ENCODE measurements around the gene TAC3. TPM values are rescaled to one million over a fixed set of nuclear protein-coding genes. Genes with fewer than 3 reads are reported as not detected.
"Not testable (repeated sequence)": the region's sequence is repeated elsewhere in the genome, so short reads cannot be mapped to it uniquely, and the experiment has no call there.

Gene TAC3
- total and polyA plus RNA-seq, 2 donors (not counting 3 experiments of a cell fraction or from before 2014, with no cell fraction given), result not detected

DNA sequence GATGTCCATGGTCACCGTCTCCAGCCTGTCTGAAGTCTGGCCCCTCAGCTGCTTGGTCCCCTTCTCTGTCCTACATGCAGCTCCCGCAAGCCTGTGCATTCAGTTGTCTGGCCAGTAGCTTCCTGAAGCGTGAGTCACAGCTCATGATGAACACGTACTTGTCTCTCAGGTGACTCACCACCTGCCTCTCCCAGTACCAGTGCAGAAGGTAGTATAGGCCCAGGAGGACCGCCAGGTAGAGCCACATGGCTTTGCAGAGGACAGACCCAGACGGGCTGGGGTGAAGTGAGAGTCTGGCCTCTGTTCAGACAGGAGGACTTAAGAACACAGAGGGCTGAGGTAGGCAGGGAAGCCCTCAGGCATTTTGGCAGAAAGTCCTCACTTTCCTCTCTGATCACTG lies 30.6 kb downstream of the TAC3 start:
- H3K4me2 ChIP-seq (ENCODE audit: insufficient read depth, low read length); DNase-seq (ENCODE audit: low read depth, low spot score); POLR2A ChIA-PET; BruUV-seq (replicated peaks); H2AFZ ChIP-seq (ENCODE audit: low read depth, low read length); H3K79me2 ChIP-seq (ENCODE audit: control insufficient read depth, insufficient read depth, low read length); H3K9me1 ChIP-seq (replicated peaks; ENCODE audit: control insufficient read depth, extremely low read depth, insufficient read depth, low read length); H3K4me3 ChIP-seq (replicated peaks in 1 of 3; ENCODE audit: insufficient read depth in 1 of 3, low read depth in 1 of 3, low read length in 3 of 3); H3K9me3 ChIP-seq (replicated peaks; ENCODE audit: control insufficient read depth, insufficient read depth, low read length); H4K20me1 ChIP-seq (replicated peaks; ENCODE audit: control insufficient read depth, extremely low read depth, insufficient read depth, low read length); H3K27me3 ChIP-seq (ENCODE audit: control insufficient read depth in 2 of 2, insufficient read depth in 2 of 2, low read length in 2 of 2); dilution Hi-C loops (cut with MboI; ENCODE audit: extremely low pct_ligation_motif_present, low sequenced_read_pairs); H3K27ac ChIP-seq (ENCODE audit: insufficient read depth, low read depth, low read length); H3K36me3 ChIP-seq (ENCODE audit: control insufficient read depth in 2 of 2, extremely low read depth in 1 of 2, insufficient read depth in 2 of 2, low read length in 2 of 2); H3K9ac ChIP-seq (replicated peaks; ENCODE audit: extremely low read depth, insufficient read depth, low read length); FAIRE-seq: not testable (repeated sequence)
- peak; percentile 2 for TF ChIP-seq JUN (IDR thresholded peaks at IDR 0.05; ENCODE audit: borderline replicate concordance, insufficient read depth, insufficient read length, low read depth)
- H3K4me1 ChIP-seq (ENCODE audit: control insufficient read depth, extremely low read depth, insufficient read depth, low read length), result peaks cover 18% of the 10 kb centered on the region
- CTCF ChIA-PET, result interaction anchor here (0.9 to 2.2 kb wide), 7 partner anchors 11 to 223 kb away, joined by 3 to 13 read pairs (median 5); partner anchors contain the start of gene HSD17B6
- intact Hi-C loops (cut with micrococcal nuclease), result loop anchor here (5.0 kb wide), 1 partner anchor 348 kb away; no protein-coding TSS in a partner anchor

DNA sequence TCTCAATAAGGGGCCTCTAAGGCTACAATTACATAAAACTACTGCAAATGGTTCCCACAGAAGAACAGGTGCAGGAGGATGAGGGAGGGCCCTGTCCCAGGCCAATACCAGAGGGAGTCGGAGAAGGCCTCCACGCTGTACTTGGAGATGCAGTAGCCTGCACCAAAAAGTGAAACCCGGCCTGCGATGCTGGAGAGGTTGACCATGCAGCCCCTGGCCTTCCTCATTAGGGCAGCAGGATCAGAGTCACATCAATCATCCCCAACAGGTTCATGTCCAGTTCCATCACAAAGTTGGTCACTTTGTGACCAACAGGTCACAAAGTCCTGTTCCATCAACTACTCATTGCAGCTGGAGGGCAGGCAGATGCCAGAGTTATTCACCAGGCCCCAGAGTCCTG lies 32.9 kb downstream of the TAC3 start:
- Histone ChIP-seq H3K4me2 (ENCODE audit: insufficient read depth, low read length) (no peak overlapping the region), H3K9me1 (replicated peaks; ENCODE audit: control insufficient read depth, extremely low read depth, insufficient read depth, low read length) (no peaks in the 10 kb centered on the region), H3K9me3 (replicated peaks; ENCODE audit: control insufficient read depth, insufficient read depth, low read length) (no peaks in the 10 kb centered on the region), H4K20me1 (replicated peaks; ENCODE audit: control insufficient read depth, extremely low read depth, insufficient read depth, low read length) (no peaks in the 10 kb centered on the region), H3K4me3 (replicated peaks in 1 of 3; ENCODE audit: insufficient read depth in 1 of 3, low read depth in 1 of 3, low read length in 3 of 3) (no peak overlapping the region), H3K27me3 (ENCODE audit: control insufficient read depth in 2 of 2, insufficient read depth in 2 of 2, low read length in 2 of 2) (peaks cover 0 to 3% of the 10 kb centered on the region in 2 experiments), H2AFZ (ENCODE audit: low read depth, low read length) (no peak overlapping the region), H3K79me2 (ENCODE audit: control insufficient read depth, insufficient read depth, low read length) (no peaks in the 10 kb centered on the region), H3K4me1 (ENCODE audit: control insufficient read depth, extremely low read depth, insufficient read depth, low read length) (peaks cover 9% of the 10 kb centered on the region), H3K36me3 (ENCODE audit: control insufficient read depth in 2 of 2, extremely low read depth in 1 of 2, insufficient read depth in 2 of 2, low read length in 2 of 2) (no peaks in the 10 kb centered on the region), H3K27ac (ENCODE audit: insufficient read depth, low read depth, low read length) (no peak overlapping the region), H3K9ac (replicated peaks; ENCODE audit: extremely low read depth, insufficient read depth, low read length) (no peak overlapping the region)
- FAIRE-seq (no peak), DNase-seq (ENCODE audit: low read depth, low spot score) (no peak)
- TF ChIP-seq POLR2AphosphoS5 (IDR thresholded peaks at IDR 0.05; ENCODE audit: insufficient read depth, low read depth, low read length) (no peak), POLR2A (IDR thresholded peaks at IDR 0.05; ENCODE audit: low read depth, low read length) (no peak), GATA2 (IDR thresholded peaks at IDR 0.05; ENCODE audit: insufficient read depth, insufficient read length, low read depth, low read length) (no peak), MYC (IDR thresholded peaks at IDR 0.05; ENCODE audit: low read depth, low read length) (no peak), FOS (IDR thresholded peaks at IDR 0.05; ENCODE audit: borderline replicate concordance, insufficient read depth, low read length) (no peak), EZH2 (IDR thresholded peaks at IDR 0.05; ENCODE audit: borderline replicate concordance, low read depth, low read length, severe bottlenecking) (no peak), JUN (IDR thresholded peaks at IDR 0.05; ENCODE audit: borderline replicate concordance, insufficient read depth, insufficient read length, low read depth) (no peak)
- TF ChIP-seq, protein P1, sequence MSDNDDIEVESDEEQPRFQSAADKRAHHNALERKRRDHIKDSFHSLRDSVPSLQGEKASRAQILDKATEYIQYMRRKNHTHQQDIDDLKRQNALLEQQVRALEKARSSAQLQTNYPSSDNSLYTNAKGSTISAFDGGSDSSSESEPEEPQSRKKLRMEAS (IDR thresholded peaks at IDR 0.05; ENCODE audit: insufficient read depth, insufficient read length), result no peak
- TF ChIP-seq, protein P2, sequence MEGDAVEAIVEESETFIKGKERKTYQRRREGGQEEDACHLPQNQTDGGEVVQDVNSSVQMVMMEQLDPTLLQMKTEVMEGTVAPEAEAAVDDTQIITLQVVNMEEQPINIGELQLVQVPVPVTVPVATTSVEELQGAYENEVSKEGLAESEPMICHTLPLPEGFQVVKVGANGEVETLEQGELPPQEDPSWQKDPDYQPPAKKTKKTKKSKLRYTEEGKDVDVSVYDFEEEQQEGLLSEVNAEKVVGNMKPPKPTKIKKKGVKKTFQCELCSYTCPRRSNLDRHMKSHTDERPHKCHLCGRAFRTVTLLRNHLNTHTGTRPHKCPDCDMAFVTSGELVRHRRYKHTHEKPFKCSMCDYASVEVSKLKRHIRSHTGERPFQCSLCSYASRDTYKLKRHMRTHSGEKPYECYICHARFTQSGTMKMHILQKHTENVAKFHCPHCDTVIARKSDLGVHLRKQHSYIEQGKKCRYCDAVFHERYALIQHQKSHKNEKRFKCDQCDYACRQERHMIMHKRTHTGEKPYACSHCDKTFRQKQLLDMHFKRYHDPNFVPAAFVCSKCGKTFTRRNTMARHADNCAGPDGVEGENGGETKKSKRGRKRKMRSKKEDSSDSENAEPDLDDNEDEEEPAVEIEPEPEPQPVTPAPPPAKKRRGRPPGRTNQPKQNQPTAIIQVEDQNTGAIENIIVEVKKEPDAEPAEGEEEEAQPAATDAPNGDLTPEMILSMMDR (IDR thresholded peaks at IDR 0.05; ENCODE audit: extremely low read depth in 1 of 2, insufficient read depth in 1 of 2, low read depth in 1 of 2, low read length in 2 of 2), result no peak
- dilution Hi-C loops (cut with MboI; ENCODE audit: extremely low pct_ligation_motif_present, low sequenced_read_pairs), result no loop called here
- intact Hi-C loops (cut with micrococcal nuclease), result no loop called here
- no TSS peak for BruUV-seq (replicated peaks)
- POLR2A ChIA-PET, result no interaction called here
- CTCF ChIA-PET, result no interaction called here

Measured in endothelial cell of umbilical vein (primary cell).